Naive thymus-derived CD8-positive, alpha-beta T cell (primary cell): Measurements from ENCODE around the gene NDUFS3. TPM values are rescaled to one million over a fixed set of nuclear protein-coding genes. Genes with fewer than 3 reads are reported as not detected.
"Not testable (repeated sequence)": the region's sequence is repeated elsewhere in the genome, so short reads cannot be mapped to it uniquely, and the experiment has no call there.

Experiments used
- ATAC-seq, 2 donors: fragments of 150-1000 bp; cut with Tn5 transposase in 1 of 2; sonication (Bioruptor Pico), chemical (Tn5 transposase) in 1 of 2; 1 replicate in 1 of 2; 2 replicates in 1 of 2; pipeline ENCODE4 v1.10.0; 2021; ENCODE audit warnings: mild to moderate bottlenecking in 2 of 2, moderate library complexity in 2 of 2
- POLR2A ChIA-PET: fragments of 350-600 bp; sonication (Branson Sonifier 250); formaldehyde crosslinking; loops from one replicate; lab custom pipeline; 2021; ENCODE audit warnings: antibody characterized with exemption; lab: Charles Lee
- DNase-seq, 10 donors: peaks; one replicate each; pipeline versions ENCODE4 v3.0.0 to v3.0.0-alpha.2; 2020 to 2022
- H3K27ac Mint-ChIP-seq, 10 donors: one replicate each; pipeline ENCODE4 v1.8.0; 2020 to 2022; ENCODE audit warnings: mild to moderate bottlenecking in 10 of 10, mixed read lengths in 10 of 10, moderate library complexity in 4 of 10, inconsistent platforms in 1 of 10
- H3K27me3 Mint-ChIP-seq, 5 donors: one replicate each; pipeline ENCODE4 v1.8.0; 2021 to 2022; ENCODE audit warnings: mixed read lengths in 5 of 5
- H3K36me3 Mint-ChIP-seq, 3 donors: one replicate each; pipeline ENCODE4 v1.8.0; 2020 to 2022; ENCODE audit warnings: mixed read lengths in 3 of 3, mild to moderate bottlenecking in 2 of 3, inconsistent platforms in 1 of 3
- H3K4me1 Mint-ChIP-seq, 4 donors: one replicate each; pipeline ENCODE4 v1.8.0; 2021 to 2022; ENCODE audit warnings: mixed read lengths in 4 of 4
- H3K4me3 Mint-ChIP-seq, 10 donors: one replicate each; pipeline ENCODE4 v1.8.0; 2020 to 2022; ENCODE audit warnings: mild to moderate bottlenecking in 10 of 10, mixed read lengths in 10 of 10, moderate library complexity in 6 of 10, inconsistent platforms in 1 of 10
- H3K9me3 Mint-ChIP-seq, 9 donors: one replicate each; pipeline ENCODE4 v1.8.0; 2020 to 2022; ENCODE audit warnings: mixed read lengths in 9 of 9, mild to moderate bottlenecking in 3 of 9, inconsistent platforms in 1 of 9, moderate library complexity in 1 of 9
- polyA plus RNA-seq, 3 donors: library from polyadenylated mRNA; unstranded; fragments of 300-500 nt; fragmentation: Illumina TruSeq; gene quantifications; one replicate each; pipeline ENCODE4 v1.2.3, GENCODE V29; 2021
- total RNA-seq, 8 experiments: library from RNA in 2 of 8; stranded (reverse) in 2 of 8; gene quantifications; one replicate each; pipeline ENCODE4 v1.2.3 and lab custom pipeline; 2021 to 2026

The NDUFS3 gene
- total and polyA plus RNA-seq, 5 experiments from 2014 or later, result 92.0 to 109 (median 101) TPM

GRCh38 chr11:47562393-47562792 is 16.5 kb upstream of the NDUFS3 start:
- Mint-ChIP-seq H3K4me1 (peaks cover 7 to 29% (median 21%) of the 10 kb centered on the region in 4 donors), H3K27ac (peak overlapping the region in 1 of 10 donors; percentile 6), H3K4me3 (peak overlapping the region in 1 of 10 donors; percentile 69)
- H3K27me3 Mint-ChIP-seq, H3K36me3 Mint-ChIP-seq, H3K9me3 Mint-ChIP-seq, DNase-seq, ATAC-seq: not testable (repeated sequence)
- POLR2A ChIA-PET, result interaction anchor here (0.6 to 0.7 kb wide), 2 partner anchors 18 to 1193 kb away, joined by 4 to 5 read pairs; no protein-coding TSS in a partner anchor

GRCh38 chr11:47564366-47564765 is 14.5 kb upstream of the NDUFS3 start:
- Mint-ChIP-seq H3K4me3 (peak overlapping the region; percentile 33 to 81 (median 65)), H3K4me1 (peaks cover 7 to 33% (median 21%) of the 10 kb centered on the region in 4 donors), H3K27ac (peak overlapping the region in 9 of 10 donors; percentile 32 to 84 (median 60))
- not testable (repeated sequence) for H3K27me3 Mint-ChIP-seq, DNase-seq, ATAC-seq, H3K9me3 Mint-ChIP-seq, H3K36me3 Mint-ChIP-seq
- POLR2A ChIA-PET, result interaction anchor here (0.6 to 4.9 kb wide), 6 partner anchors 9 to 478 kb away, joined by 3 to 38 read pairs (median 5); partner anchors contain the start of genes CELF1, KBTBD4 and NDUFS3

- Mint-ChIP-seq H3K27ac (peak overlapping the region in 9 of 10 donors; percentile 57 to 93 (median 85)), H3K9me3 (no peaks in the 10 kb centered on the region), H3K4me3 (peak overlapping the region; percentile 75 to 89 (median 80)), H3K36me3 (peaks cover 0 to 9% (median 0%) of the 10 kb centered on the region in 3 donors), H3K27me3 (no peaks in the 10 kb centered on the region), H3K4me1 (peaks cover 7 to 38% (median 21%) of the 10 kb centered on the region in 4 donors)
- POLR2A ChIA-PET, result interaction anchor here (0.6 to 4.9 kb wide), 5 partner anchors 9 to 200 kb away, joined by 3 to 38 read pairs (median 6); partner anchors contain the start of genes CELF1, KBTBD4 and NDUFS3
- DNase-seq, result no peak
- ATAC-seq, result peak in 1 of 2 donors; percentile 11
Observed at GRCh38 chr11:47564933-47565339, 13.9 kb upstream of the NDUFS3 start.

GRCh38 chr11:47565340-47566148 is 13.3 kb upstream of the NDUFS3 start, which contains the start of gene PTPMT1:
PTPMT1 (plus strand) TSS chr11:47565599; CDS start chr11:47565623, 24 bp downstream.
- H3K4me1 Mint-ChIP-seq, result peaks cover 7 to 39% (median 21%) of the 10 kb centered on the region in 4 donors
- H3K9me3 Mint-ChIP-seq, result no peaks in the 10 kb centered on the region
- peak within 1 kb of the TSS; percentile 80 to 90 (median 83) for H3K4me3 Mint-ChIP-seq
- H3K36me3 Mint-ChIP-seq, result peaks cover 0 to 13% (median 3%) of the 10 kb centered on the region in 3 donors
- peak; percentile 38 to 78 (median 55) for DNase-seq
- H3K27ac Mint-ChIP-seq, result peak within 1 kb of the TSS; percentile 57 to 93 (median 86)
- ATAC-seq, result peak; percentile 88 to 89
- POLR2A ChIA-PET, result interaction anchor here (0.5 to 4.9 kb wide), 7 partner anchors 8 to 284 kb away, joined by 3 to 38 read pairs (median 6); partner anchors contain the start of genes CELF1, KBTBD4 and NDUFS3
- no peaks in the 10 kb centered on the region for H3K27me3 Mint-ChIP-seq

DNA sequence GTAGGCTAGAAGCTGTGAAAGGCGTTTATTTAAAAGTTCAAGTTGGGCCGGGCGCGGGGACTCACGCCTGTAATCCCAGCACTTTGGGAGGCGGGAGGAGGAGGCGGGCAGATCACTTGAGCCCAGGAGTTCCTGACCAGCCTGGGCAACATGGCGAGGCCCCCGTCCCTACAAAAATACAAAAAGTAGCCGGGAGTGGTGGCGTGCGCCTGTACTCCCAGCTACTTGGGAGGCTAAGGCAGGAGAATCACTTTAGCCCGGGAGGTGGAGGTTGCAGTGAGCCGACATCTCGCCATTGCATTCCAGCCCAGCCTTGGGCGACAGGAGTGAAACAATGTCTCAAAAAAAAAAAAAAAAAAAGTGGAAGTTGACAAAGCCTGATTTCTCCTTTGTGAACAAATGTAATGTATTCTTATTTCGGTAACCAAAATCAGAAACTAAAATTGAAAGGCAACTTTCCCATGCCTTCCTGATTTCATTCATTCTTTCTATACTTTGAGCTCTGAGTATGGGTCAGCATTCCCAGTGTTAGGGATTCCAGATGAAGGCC is 12.7 kb upstream of the NDUFS3 start:
- POLR2A ChIA-PET, result interaction anchor here (0.5 to 4.9 kb wide), 6 partner anchors 7 to 283 kb away, joined by 3 to 38 read pairs (median 6); partner anchors contain the start of genes CELF1, KBTBD4 and NDUFS3
- no peak for ATAC-seq

GRCh38 chr11:47569646-47570045 is 9.2 kb upstream of the NDUFS3 start:
- Mint-ChIP-seq H3K4me3 (no peak overlapping the region), H3K9me3 (no peaks in the 10 kb centered on the region), H3K4me1 (peaks cover 11 to 41% (median 27%) of the 10 kb centered on the region in 4 donors), H3K27ac (peak overlapping the region in 7 of 10 donors; percentile 20 to 83 (median 44)), H3K27me3 (no peaks in the 10 kb centered on the region), H3K36me3 (peaks cover 0 to 52% (median 5%) of the 10 kb centered on the region in 3 donors)
- POLR2A ChIA-PET, result interaction anchor here (0.7 kb wide), 1 partner anchor 61 kb away, joined by 4 read pairs; no protein-coding TSS in a partner anchor
- DNase-seq (no peak), ATAC-seq (no peak)

More for the DNA sequence above, 12.7 kb upstream of the NDUFS3 start:
- Mint-ChIP-seq H3K4me1 (peaks cover 7 to 43% (median 22%) of the 10 kb centered on the region in 4 donors), H3K27ac (peak overlapping the region; percentile 61 to 90 (median 80)), H3K4me3 (peak overlapping the region; percentile 80 to 90 (median 83)), H3K27me3 (no peaks in the 10 kb centered on the region), H3K9me3 (no peaks in the 10 kb centered on the region), H3K36me3 (peaks cover 0 to 18% (median 3%) of the 10 kb centered on the region in 3 donors)
- no peak for DNase-seq

DNA sequence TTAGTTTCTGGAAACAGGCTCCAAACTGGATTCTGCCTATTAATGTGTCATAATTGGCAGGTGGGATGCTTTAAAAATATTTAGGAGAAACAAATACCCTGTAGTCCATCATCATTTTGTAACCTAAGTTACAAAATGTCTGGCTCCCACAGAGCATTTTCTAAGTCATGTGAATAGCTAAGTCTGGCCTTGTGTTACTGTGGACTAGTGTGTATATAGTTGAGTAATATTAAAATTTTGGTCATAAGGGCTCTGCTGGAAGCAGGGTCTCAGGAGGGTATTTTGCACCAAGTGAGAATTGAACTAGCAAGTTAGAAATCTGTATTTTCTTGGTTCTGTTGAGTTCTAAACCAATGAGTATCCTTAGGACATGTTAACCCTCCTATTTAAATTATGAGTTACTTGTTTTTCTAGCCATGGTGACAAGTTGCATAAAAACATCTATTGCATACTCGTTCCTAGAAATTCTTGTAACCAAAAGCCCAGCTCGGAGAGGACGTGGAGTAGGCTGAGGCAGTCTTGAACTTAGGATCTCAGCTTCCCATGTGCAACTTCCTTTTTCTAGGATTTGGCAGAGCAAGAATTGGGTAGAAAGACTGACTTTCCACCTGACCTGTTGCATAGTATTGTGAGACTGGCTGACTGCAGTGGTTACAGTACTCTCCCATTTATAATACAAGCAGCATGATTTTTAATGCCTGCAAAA is 8.1 kb upstream of the NDUFS3 start:
- DNase-seq (no peak), ATAC-seq (no peak)
- no peaks in the 10 kb centered on the region for H3K27me3 Mint-ChIP-seq
- H3K4me1 Mint-ChIP-seq, result peaks cover 7 to 43% (median 23%) of the 10 kb centered on the region in 4 donors
- no peak overlapping the region for H3K4me3 Mint-ChIP-seq
- no peaks in the 10 kb centered on the region for H3K9me3 Mint-ChIP-seq
- peaks cover 0 to 62% (median 5%) of the 10 kb centered on the region in 3 donors for H3K36me3 Mint-ChIP-seq
- POLR2A ChIA-PET, result interaction anchor here (0.6 to 1.2 kb wide), 2 partner anchors 8 to 10 kb away, joined by 3 to 5 read pairs; partner anchors contain the start of genes KBTBD4 and NDUFS3
- peak overlapping the region in 3 of 10 donors; percentile 1 to 46 (median 46) for H3K27ac Mint-ChIP-seq

DNA sequence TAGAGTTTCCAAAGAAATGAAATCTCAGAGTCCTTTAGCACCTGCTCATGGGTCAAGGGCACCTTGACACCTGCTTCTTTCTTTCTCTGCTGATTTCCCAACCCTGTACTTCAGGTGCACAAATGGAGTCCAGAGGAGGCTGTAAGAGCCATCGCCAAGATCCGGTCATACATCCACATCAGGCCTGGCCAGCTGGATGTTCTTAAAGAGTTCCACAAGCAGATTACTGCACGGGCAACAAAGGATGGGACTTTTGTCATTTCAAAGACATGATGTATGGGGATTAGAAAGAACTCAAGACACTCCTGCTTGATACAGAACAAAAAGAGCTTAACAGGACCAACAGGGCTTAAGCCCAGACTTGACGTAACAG is 7.5 kb upstream of the NDUFS3 start:
- POLR2A ChIA-PET, result no interaction called here
- peaks cover 0 to 65% (median 5%) of the 10 kb centered on the region in 3 donors for H3K36me3 Mint-ChIP-seq

GRCh38 chr11:47571895-47572294 is 7.0 kb upstream of the NDUFS3 start:
- ATAC-seq, result no peak
- H3K4me1 Mint-ChIP-seq, result peaks cover 4 to 39% (median 15%) of the 10 kb centered on the region in 4 donors
- H3K27me3 Mint-ChIP-seq, result no peaks in the 10 kb centered on the region
- no peak for DNase-seq
- no peak overlapping the region for H3K4me3 Mint-ChIP-seq
- POLR2A ChIA-PET, result no interaction called here
- no peak overlapping the region for H3K27ac Mint-ChIP-seq
- peaks cover 0 to 70% (median 5%) of the 10 kb centered on the region in 3 donors for H3K36me3 Mint-ChIP-seq
- no peaks in the 10 kb centered on the region for H3K9me3 Mint-ChIP-seq

More for the DNA sequence above, 7.5 kb upstream of the NDUFS3 start:
- DNase-seq (no peak), ATAC-seq (no peak)
- Mint-ChIP-seq H3K9me3 (no peaks in the 10 kb centered on the region), H3K27ac (peak overlapping the region in 4 of 10 donors; percentile 1 to 72 (median 46)), H3K27me3 (no peaks in the 10 kb centered on the region), H3K4me1 (peaks cover 7 to 41% (median 19%) of the 10 kb centered on the region in 4 donors), H3K4me3 (no peak overlapping the region)

- no peaks in the 10 kb centered on the region for H3K27me3 Mint-ChIP-seq
- H3K9me3 Mint-ChIP-seq, result no peaks in the 10 kb centered on the region
- H3K36me3 Mint-ChIP-seq, result peaks cover 0 to 73% (median 5%) of the 10 kb centered on the region in 3 donors
- no peak for ATAC-seq
- H3K4me1 Mint-ChIP-seq, result peaks cover 4 to 46% (median 23%) of the 10 kb centered on the region in 4 donors
- H3K4me3 Mint-ChIP-seq, result no peak overlapping the region
- no peak for DNase-seq
- H3K27ac Mint-ChIP-seq, result peak overlapping the region in 4 of 10 donors; percentile 5 to 58 (median 18)
- POLR2A ChIA-PET, result interaction anchor here (0.6 to 1.6 kb wide), 2 partner anchors 7 to 91 kb away, joined by 3 to 6 read pairs; partner anchors contain the start of gene PTPMT1
Observed at GRCh38 chr11:47572715-47573255, 6.1 kb upstream of the NDUFS3 start.

DNA sequence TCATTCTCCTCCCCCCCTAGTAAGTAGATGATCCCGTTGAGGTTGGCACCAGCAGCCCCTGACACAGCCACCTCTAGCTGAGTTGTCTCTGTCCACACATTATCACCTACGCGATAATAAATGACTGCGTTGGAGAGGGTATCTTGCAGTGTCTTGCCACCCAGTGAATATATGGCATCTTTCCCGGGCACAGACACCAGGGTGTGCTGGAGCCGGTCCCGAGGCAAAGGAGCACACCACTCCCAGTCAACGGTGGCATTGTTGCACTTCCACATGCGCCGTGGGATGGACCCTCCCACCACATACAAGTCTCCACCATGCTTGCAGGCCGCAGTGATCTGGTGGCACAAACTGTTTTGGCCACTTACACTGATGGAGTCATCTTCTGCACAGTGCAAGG is 5.6 kb upstream of the NDUFS3 start:
- no peak for ATAC-seq
- no peaks in the 10 kb centered on the region for H3K27me3 Mint-ChIP-seq

More for the DNA sequence above, 5.6 kb upstream of the NDUFS3 start:
- no peak overlapping the region for H3K27ac Mint-ChIP-seq
- no peaks in the 10 kb centered on the region for H3K9me3 Mint-ChIP-seq
- no peak for DNase-seq
- H3K4me1 Mint-ChIP-seq, result peaks cover 4 to 49% (median 28%) of the 10 kb centered on the region in 4 donors
- H3K4me3 Mint-ChIP-seq, result no peak overlapping the region
- POLR2A ChIA-PET, result interaction anchor here (1.1 to 1.6 kb wide), 2 partner anchors 8 to 14 kb away, joined by 4 to 6 read pairs; partner anchors contain the start of gene PTPMT1
- peaks cover 0 to 73% (median 5%) of the 10 kb centered on the region in 3 donors for H3K36me3 Mint-ChIP-seq
